Neural cell (in vitro differentiated cells): ENCODE measurements around the gene ZNF79.

ENCODE experiments used
- EP300 ChIP-seq: fragments of 450-650 bp; conservative IDR thresholded peaks from 2 replicates; pipeline ENCODE4 v1.6.1; 2014; ENCODE audit warnings: antibody characterized with exemption, mild to moderate bottlenecking, moderate library complexity; ENCODE audit not compliant: poor library complexity, severe bottlenecking
- EZH2 ChIP-seq: fragments of 200-600, 300-800 bp; shearing (Covaris generic), sonication (generic); IDR thresholded peaks from 2 replicates; pipeline ENCODE4 v1.6.1; 2014; ENCODE audit warnings: antibody characterized with exemption, low read length, borderline replicate concordance, mild to moderate bottlenecking; ENCODE audit not compliant: insufficient read depth, poor library complexity, severe bottlenecking
- MXI1 ChIP-seq: fragments of 450-650 bp; conservative IDR thresholded peaks from 2 replicates; pipeline ENCODE4 v1.6.1; 2014; ENCODE audit warnings: antibody characterized with exemption, mild to moderate bottlenecking; ENCODE audit not compliant: poor library complexity, severe bottlenecking
- POLR2AphosphoS5 ChIP-seq: IDR thresholded peaks from 2 replicates; pipeline ENCODE4 v1.6.1; 2012
- RAD21 ChIP-seq: fragments of 450-650 bp; conservative IDR thresholded peaks from 2 replicates; pipeline ENCODE4 v1.6.1; 2014; ENCODE audit warnings: antibody characterized with exemption, mild to moderate bottlenecking, moderate library complexity
- TAF1 ChIP-seq: IDR thresholded peaks from 2 replicates; pipeline ENCODE4 v1.6.1; 2012; ENCODE audit warnings: low read depth
- TF ChIP-seq, protein P1 (sequence below): IDR thresholded peaks from 2 replicates; pipeline ENCODE4 v1.6.1; 2012; ENCODE audit warnings: borderline replicate concordance
- TF ChIP-seq, protein P2 (sequence below): fragments of 450-650 bp; IDR thresholded peaks from 2 replicates; pipeline ENCODE4 v1.5.1; 2014; ENCODE audit warnings: antibody characterized with exemption, mild to moderate bottlenecking, moderate library complexity; ENCODE audit not compliant: poor library complexity, severe bottlenecking

GRCh38 chr9:127463911-127464310 is 39.7 kb downstream of the ZNF79 start:
- TF ChIP-seq EZH2 (no peak), EP300 (no peak), POLR2AphosphoS5 (no peak), TAF1 (no peak), RAD21 (no peak), MXI1 (no peak)
- TF ChIP-seq, protein P1, sequence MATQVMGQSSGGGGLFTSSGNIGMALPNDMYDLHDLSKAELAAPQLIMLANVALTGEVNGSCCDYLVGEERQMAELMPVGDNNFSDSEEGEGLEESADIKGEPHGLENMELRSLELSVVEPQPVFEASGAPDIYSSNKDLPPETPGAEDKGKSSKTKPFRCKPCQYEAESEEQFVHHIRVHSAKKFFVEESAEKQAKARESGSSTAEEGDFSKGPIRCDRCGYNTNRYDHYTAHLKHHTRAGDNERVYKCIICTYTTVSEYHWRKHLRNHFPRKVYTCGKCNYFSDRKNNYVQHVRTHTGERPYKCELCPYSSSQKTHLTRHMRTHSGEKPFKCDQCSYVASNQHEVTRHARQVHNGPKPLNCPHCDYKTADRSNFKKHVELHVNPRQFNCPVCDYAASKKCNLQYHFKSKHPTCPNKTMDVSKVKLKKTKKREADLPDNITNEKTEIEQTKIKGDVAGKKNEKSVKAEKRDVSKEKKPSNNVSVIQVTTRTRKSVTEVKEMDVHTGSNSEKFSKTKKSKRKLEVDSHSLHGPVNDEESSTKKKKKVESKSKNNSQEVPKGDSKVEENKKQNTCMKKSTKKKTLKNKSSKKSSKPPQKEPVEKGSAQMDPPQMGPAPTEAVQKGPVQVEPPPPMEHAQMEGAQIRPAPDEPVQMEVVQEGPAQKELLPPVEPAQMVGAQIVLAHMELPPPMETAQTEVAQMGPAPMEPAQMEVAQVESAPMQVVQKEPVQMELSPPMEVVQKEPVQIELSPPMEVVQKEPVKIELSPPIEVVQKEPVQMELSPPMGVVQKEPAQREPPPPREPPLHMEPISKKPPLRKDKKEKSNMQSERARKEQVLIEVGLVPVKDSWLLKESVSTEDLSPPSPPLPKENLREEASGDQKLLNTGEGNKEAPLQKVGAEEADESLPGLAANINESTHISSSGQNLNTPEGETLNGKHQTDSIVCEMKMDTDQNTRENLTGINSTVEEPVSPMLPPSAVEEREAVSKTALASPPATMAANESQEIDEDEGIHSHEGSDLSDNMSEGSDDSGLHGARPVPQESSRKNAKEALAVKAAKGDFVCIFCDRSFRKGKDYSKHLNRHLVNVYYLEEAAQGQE, result no peak
- TF ChIP-seq, protein P2, sequence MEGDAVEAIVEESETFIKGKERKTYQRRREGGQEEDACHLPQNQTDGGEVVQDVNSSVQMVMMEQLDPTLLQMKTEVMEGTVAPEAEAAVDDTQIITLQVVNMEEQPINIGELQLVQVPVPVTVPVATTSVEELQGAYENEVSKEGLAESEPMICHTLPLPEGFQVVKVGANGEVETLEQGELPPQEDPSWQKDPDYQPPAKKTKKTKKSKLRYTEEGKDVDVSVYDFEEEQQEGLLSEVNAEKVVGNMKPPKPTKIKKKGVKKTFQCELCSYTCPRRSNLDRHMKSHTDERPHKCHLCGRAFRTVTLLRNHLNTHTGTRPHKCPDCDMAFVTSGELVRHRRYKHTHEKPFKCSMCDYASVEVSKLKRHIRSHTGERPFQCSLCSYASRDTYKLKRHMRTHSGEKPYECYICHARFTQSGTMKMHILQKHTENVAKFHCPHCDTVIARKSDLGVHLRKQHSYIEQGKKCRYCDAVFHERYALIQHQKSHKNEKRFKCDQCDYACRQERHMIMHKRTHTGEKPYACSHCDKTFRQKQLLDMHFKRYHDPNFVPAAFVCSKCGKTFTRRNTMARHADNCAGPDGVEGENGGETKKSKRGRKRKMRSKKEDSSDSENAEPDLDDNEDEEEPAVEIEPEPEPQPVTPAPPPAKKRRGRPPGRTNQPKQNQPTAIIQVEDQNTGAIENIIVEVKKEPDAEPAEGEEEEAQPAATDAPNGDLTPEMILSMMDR, result no peak
